K562 (cell line): ENCODE data around the gene TCF25. TPM values are rescaled to one million over a fixed set of nuclear protein-coding genes. Genes with fewer than 3 reads are reported as not detected.

Experiments
- ATAC-seq: fragments of 200-7000 bp; cut with Tn5 transposase; 3 replicates; pipeline ENCODE4 v1.9.1; 2020; ENCODE audit warnings: moderate library complexity
- BruUV-seq: library from RNA; stranded (reverse); fragments of 400-500 nt; replicated peaks from 2 replicates; lab custom pipeline; 2021; lab: Mats Ljungman, UMichigan
- CTCF ChIA-PET: fragments of 300-600 bp; formaldehyde crosslinking; extraction: SDS; loops from one replicate; lab custom pipeline; 2021; ENCODE audit warnings: low intra/inter-chr PET ratio; lab: Yijun Ruan, JAX
- POLR2A ChIA-PET: fragments of 300-600, 350-650 bp; sonication (Branson Sonifier 250); formaldehyde crosslinking; extraction: SDS; loops from one replicate; lab custom pipeline; 2021; ENCODE audit warnings: antibody characterized with exemption, inconsistent platforms; lab: Yijun Ruan, JAX
- DNase-seq, 4 experiments: peaks; one replicate each; pipeline versions ENCODE4 v3.0.0 to v3.0.0-alpha.2; 2011 to 2018; ENCODE audit warnings: low spot score in 3 of 4, mixed read lengths in 3 of 4; ENCODE audit errors: extremely low read depth in 1 of 4
- FAIRE-seq: peaks from 2 replicates; lab custom pipeline; 2011; peaks lifted over from hg19 to GRCh38; lab: Jason Lieb, UNC
- H2AFZ ChIP-seq: 2 replicates; pipeline ENCODE4 v1.6.0; 2011; ENCODE audit warnings: low read depth, low read length, control low read depth, inconsistent platforms
- H3K27ac ChIP-seq: fragments of 200-600 bp; 3 replicates; pipeline ENCODE4 v1.8.0; 2011; ENCODE audit warnings: low read depth, mild to moderate bottlenecking, control low read depth, inconsistent platforms, low read length, moderate library complexity, mixed read lengths; ENCODE audit errors: extremely low read depth
- H3K27me3 ChIP-seq, 2 experiments: fragments of 300-600 bp in 1 of 2; 2 replicates in 1 of 2; 3 replicates in 1 of 2; pipeline versions ENCODE4 v1.6.0 to v1.8.0; 2011; ENCODE audit warnings: inconsistent platforms in 2 of 2, low read length in 2 of 2, mild to moderate bottlenecking in 1 of 2, mixed read lengths in 1 of 2, moderate library complexity in 1 of 2; ENCODE audit not compliant: control insufficient read depth in 2 of 2, insufficient read depth in 2 of 2
- H3K36me3 ChIP-seq: fragments of 300-600 bp; 3 replicates; pipeline ENCODE4 v1.8.0; 2011; ENCODE audit warnings: mild to moderate bottlenecking, low read length, inconsistent platforms; ENCODE audit not compliant: control insufficient read depth, insufficient read depth
- H3K4me1 ChIP-seq, 2 experiments: fragments of 200-600 bp in 1 of 2; replicated peaks in 1 of 2; 2 replicates in 1 of 2; 3 replicates in 1 of 2; pipeline versions ENCODE4 v1.5.1 to v1.8.0; 2011; ENCODE audit warnings: inconsistent platforms in 2 of 2, low read length in 2 of 2, mild to moderate bottlenecking in 1 of 2, mixed read lengths in 1 of 2, moderate library complexity in 1 of 2; ENCODE audit not compliant: control insufficient read depth in 2 of 2, insufficient read depth in 2 of 2
- H3K4me2 ChIP-seq: 2 replicates; pipeline ENCODE4 v1.6.1; 2011; ENCODE audit warnings: low read length, control low read depth, inconsistent platforms, mixed read lengths; ENCODE audit not compliant: insufficient read depth
- H3K4me3 ChIP-seq: fragments of 200-600 bp; sonication (generic), shearing (Covaris generic); 2 replicates; pipeline ENCODE4 v1.5.1; 2016; ENCODE audit warnings: control low read depth, inconsistent platforms
- H3K79me2 ChIP-seq: fragments of 200-600 bp; 3 replicates; pipeline ENCODE4 v1.8.0; 2011; ENCODE audit warnings: low read length, inconsistent platforms; ENCODE audit not compliant: control insufficient read depth, insufficient read depth
- H3K9ac ChIP-seq, 2 experiments: 2 replicates each; pipeline versions ENCODE4 v1.6.0 to v1.6.1; 2011; ENCODE audit warnings: low read depth in 2 of 2, low read length in 2 of 2, control low read depth in 1 of 2, inconsistent platforms in 1 of 2, mild to moderate bottlenecking in 1 of 2, mixed read lengths in 1 of 2; ENCODE audit not compliant: insufficient read depth in 1 of 2
- H3K9me1 ChIP-seq: one replicate; pipeline ENCODE4 v1.6.0; 2011; ENCODE audit warnings: inconsistent platforms, mild to moderate bottlenecking, low read length, moderate library complexity; ENCODE audit not compliant: control insufficient read depth, insufficient read depth
- H3K9me3 ChIP-seq: replicated peaks from 2 replicates; pipeline ENCODE4 v1.5.1; 2011; ENCODE audit warnings: low read depth, low read length, inconsistent platforms; ENCODE audit not compliant: control insufficient read depth, insufficient read depth
- H4K20me1 ChIP-seq: replicated peaks from 2 replicates; pipeline ENCODE4 v1.6.1; 2011; ENCODE audit warnings: low read length, inconsistent platforms, mixed read lengths; ENCODE audit not compliant: control insufficient read depth, insufficient read depth
- CEBPB ChIP-seq: fragments of 450-650 bp; IDR thresholded peaks from 2 replicates; pipeline ENCODE4 v1.6.1; 2016; ENCODE audit warnings: missing genetic modification characterization, missing compliant biosample characterization
- ZNF134 ChIP-seq: fragments of 250-450 bp; sonication (Bioruptor Pico); conservative IDR thresholded peaks from 2 replicates; pipeline ENCODE4 v1.4.0; 2020
- WGBS: fragments of 100-300 bp; shearing (Covaris generic); methylation state at CpG from one replicate; pipeline ENCODE4 v1.1.6; 2016; ENCODE audit warnings: low coverage, mixed read lengths; ENCODE audit not compliant: insufficient coverage; ENCODE audit errors: missing lambda C conversion rate; 5-methylcytosine and 5-hydroxymethylcytosine counted together
- in situ Hi-C: fragments of 300-500 bp; cut with MboI; formaldehyde crosslinking; loops from 4 replicates; pipeline ENCODE4 v1.15.0; 2018; ENCODE audit warnings: inconsistent platforms, mixed read lengths
- intact Hi-C: fragments of 100-400 bp; cut with micrococcal nuclease; formaldehyde crosslinking; loops from 2 replicates; pipeline ENCODE4 v1.14.2; 2022
- polyA plus RNA-seq, 8 experiments: library from polyadenylated mRNA; depleted of rRNA in 4 of 8; stranded (reverse) in 5 of 8; unstranded in 3 of 8; fragments of >200 nt; fragmentation: Nextera tagmentation in 2 of 8; fragmentation: Illumina TruSeq in 1 of 8; extraction: Ambion mirVana in 2 of 8; extraction: Trizol in 1 of 8; gene quantifications; 2 replicates each; pipeline versions ENCODE4 v1.2.1 to v1.2.3, GENCODE V29; 2011 to 2014; ENCODE audit warnings: inconsistent platforms in 1 of 8, missing spikeins in 1 of 8
- total RNA-seq, 7 experiments: library from RNA; depleted of rRNA in 6 of 7; stranded (reverse); fragments of >200 nt in 6 of 7; fragmentation: Illumina TruSeq in 2 of 7; extraction: Trizol in 2 of 7; gene quantifications; 2 replicates each; pipeline versions ENCODE4 v1.2.1 to v1.2.3, GENCODE V29; 2011 to 2021; ENCODE audit warnings: low replicate concordance in 1 of 7
- TF ChIP-seq, protein P1 (sequence below): fragments of 450-650 bp; IDR thresholded peaks from 2 replicates; pipeline ENCODE4 v1.7.0; 2016; ENCODE audit warnings: borderline replicate concordance
- TF ChIP-seq, protein P2 (sequence below): fragments of 450-650 bp; formaldehyde crosslinking; IDR thresholded peaks from 2 replicates; pipeline ENCODE4 v1.4.0; 2022; ENCODE audit warnings: mild to moderate bottlenecking, moderate library complexity

TCF25 gene
- total and polyA plus RNA-seq, 9 of the 15 experiments (the other 6 are each of a cell fraction or from before 2014, with no cell fraction given) = 9.0 to 154 (median 83.8) TPM

DNA sequence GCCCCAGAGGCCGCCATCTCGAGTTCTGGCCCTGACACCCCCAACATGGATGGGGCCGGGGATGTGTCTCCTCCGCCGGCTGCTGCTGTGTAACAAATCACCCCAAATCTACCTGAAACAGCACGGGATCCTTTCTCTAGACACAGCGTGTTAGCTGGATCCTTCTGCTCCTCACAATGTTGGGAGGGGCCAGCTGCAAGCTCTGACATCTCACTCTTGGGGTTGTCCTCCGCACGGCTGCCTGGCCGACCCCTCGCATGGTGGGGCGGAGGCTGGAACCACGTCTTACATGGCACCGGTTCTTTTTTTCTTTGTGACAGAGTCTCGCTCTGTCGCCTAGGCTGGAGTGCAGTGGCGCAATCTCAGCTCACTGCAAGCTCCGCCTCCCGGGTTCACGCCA is 63.6 kb downstream of the TCF25 start:
- Histone ChIP-seq H3K4me1 (peaks cover 0 to 17% of the 10 kb centered on the region in 2 experiments; a peak in 2 of 5 replicates), H3K4me3 (no peak overlapping the region), H3K36me3 (no peaks in the 10 kb centered on the region), H3K79me2 (no peaks in the 10 kb centered on the region), H3K27ac (no peak overlapping the region), H3K27me3 (peaks cover 0 to 23% of the 10 kb centered on the region in 2 experiments; a peak in 2 of 5 replicates), H3K9ac (no peak overlapping the region), H3K9me3 (no peaks in the 10 kb centered on the region), H3K9me1 (no peaks in the 10 kb centered on the region), H3K4me2 (no peak overlapping the region), H4K20me1 (no peaks in the 10 kb centered on the region; the same call in 1 of the 2 replicates), H2AFZ (no peak overlapping the region)
- no peak for ATAC-seq
- intact Hi-C loops = no loop called here
- FAIRE-seq = no peak
- CTCF ChIA-PET = no interaction called here
- no TSS peak for BruUV-seq
- DNase-seq = no peak
- in situ Hi-C loops = no loop called here
- WGBS = 36% methylated on average over 16 of the region's 20 CpGs
- POLR2A ChIA-PET = no interaction called here
- TF ChIP-seq, protein P1, sequence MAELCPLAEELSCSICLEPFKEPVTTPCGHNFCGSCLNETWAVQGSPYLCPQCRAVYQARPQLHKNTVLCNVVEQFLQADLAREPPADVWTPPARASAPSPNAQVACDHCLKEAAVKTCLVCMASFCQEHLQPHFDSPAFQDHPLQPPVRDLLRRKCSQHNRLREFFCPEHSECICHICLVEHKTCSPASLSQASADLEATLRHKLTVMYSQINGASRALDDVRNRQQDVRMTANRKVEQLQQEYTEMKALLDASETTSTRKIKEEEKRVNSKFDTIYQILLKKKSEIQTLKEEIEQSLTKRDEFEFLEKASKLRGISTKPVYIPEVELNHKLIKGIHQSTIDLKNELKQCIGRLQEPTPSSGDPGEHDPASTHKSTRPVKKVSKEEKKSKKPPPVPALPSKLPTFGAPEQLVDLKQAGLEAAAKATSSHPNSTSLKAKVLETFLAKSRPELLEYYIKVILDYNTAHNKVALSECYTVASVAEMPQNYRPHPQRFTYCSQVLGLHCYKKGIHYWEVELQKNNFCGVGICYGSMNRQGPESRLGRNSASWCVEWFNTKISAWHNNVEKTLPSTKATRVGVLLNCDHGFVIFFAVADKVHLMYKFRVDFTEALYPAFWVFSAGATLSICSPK = no peak
- TF ChIP-seq, protein P2, sequence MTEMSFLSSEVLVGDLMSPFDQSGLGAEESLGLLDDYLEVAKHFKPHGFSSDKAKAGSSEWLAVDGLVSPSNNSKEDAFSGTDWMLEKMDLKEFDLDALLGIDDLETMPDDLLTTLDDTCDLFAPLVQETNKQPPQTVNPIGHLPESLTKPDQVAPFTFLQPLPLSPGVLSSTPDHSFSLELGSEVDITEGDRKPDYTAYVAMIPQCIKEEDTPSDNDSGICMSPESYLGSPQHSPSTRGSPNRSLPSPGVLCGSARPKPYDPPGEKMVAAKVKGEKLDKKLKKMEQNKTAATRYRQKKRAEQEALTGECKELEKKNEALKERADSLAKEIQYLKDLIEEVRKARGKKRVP (CRISPR knock-in tag) = no peak
- TF ChIP-seq ZNF134 (CRISPR knock-in tag) (no peak), CEBPB (peak; percentile 73)
